NT2/D1 (cell line): ENCODE measurements around the gene TNFSF11.

Source experiments
- SUZ12 ChIP-seq: IDR thresholded peaks from 2 replicates; pipeline ENCODE4 v1.6.1; 2011; ENCODE audit not compliant: insufficient read length, insufficient read depth; ENCODE audit errors: extremely low read depth
- YY1 ChIP-seq: IDR thresholded peaks from 2 replicates; pipeline ENCODE4 v1.6.1; 2011; ENCODE audit not compliant: insufficient read length, insufficient read depth
- ZNF274 ChIP-seq: IDR thresholded peaks from 2 replicates; pipeline ENCODE4 v1.6.1; 2011; ENCODE audit warnings: mild to moderate bottlenecking, low read depth, low read length

- no peak for TF ChIP-seq YY1
- TF ChIP-seq ZNF274, result no peak
- no peak for TF ChIP-seq SUZ12
Observed at GRCh38 chr13:42575938-42576337, 2.0 kb downstream of the TNFSF11 start.
